ENCODE measurements around the gene ITPR1. TPM values are rescaled to one million over a fixed set of nuclear protein-coding genes. Genes with fewer than 3 reads are reported as not detected.

The ITPR1 gene
- total and polyA plus RNA-seq, 2 of the 4 experiments (the other 2 are of a cell fraction) = 1.8 to 5.7 TPM

- no peak overlapping the region for H2BK15ac ChIP-seq (ENCODE audit: low read depth, low read length)
- in situ Hi-C loops (cut with MboI; ENCODE audit: low sequenced_read_pairs) (no loop called here), dilution Hi-C loops (cut with HindIII; ENCODE audit: low sequenced_read_pairs, unreplicated experiment) (no loop called here), intact Hi-C loops (cut with micrococcal nuclease) (no loop called here)
- no peak overlapping the region for H4K5ac ChIP-seq (ENCODE audit: low read depth, low read length)
- no peaks in the 10 kb centered on the region for H3K79me1 ChIP-seq (ENCODE audit: low read depth in 1 of 2, low read length in 2 of 2)
- no peak overlapping the region for H2BK5ac ChIP-seq (ENCODE audit: low read depth, low read length, poor library complexity, severe bottlenecking)
- no peak for TF ChIP-seq NFE2L2 (IDR thresholded peaks at IDR 0.05; ENCODE audit: low read depth, low read length)
- no peak for TF ChIP-seq SMC3 (IDR thresholded peaks at IDR 0.05; ENCODE audit: low read depth, low read length)
- TF ChIP-seq RAD21 (IDR thresholded peaks at IDR 0.05; ENCODE audit: low read length) = no peak
- TF ChIP-seq MAFK (IDR thresholded peaks at IDR 0.05; ENCODE audit: low read depth, low read length) = no peak
- TF ChIP-seq CEBPB (IDR thresholded peaks at IDR 0.05; ENCODE audit: low read depth, low read length) = no peak
- TF ChIP-seq, protein P1, sequence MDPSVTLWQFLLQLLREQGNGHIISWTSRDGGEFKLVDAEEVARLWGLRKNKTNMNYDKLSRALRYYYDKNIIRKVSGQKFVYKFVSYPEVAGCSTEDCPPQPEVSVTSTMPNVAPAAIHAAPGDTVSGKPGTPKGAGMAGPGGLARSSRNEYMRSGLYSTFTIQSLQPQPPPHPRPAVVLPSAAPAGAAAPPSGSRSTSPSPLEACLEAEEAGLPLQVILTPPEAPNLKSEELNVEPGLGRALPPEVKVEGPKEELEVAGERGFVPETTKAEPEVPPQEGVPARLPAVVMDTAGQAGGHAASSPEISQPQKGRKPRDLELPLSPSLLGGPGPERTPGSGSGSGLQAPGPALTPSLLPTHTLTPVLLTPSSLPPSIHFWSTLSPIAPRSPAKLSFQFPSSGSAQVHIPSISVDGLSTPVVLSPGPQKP (IDR thresholded peaks at IDR 0.05; ENCODE audit: borderline replicate concordance, low read depth, low read length) = no peak
- no peak for TF ChIP-seq MXI1 (IDR thresholded peaks at IDR 0.05; ENCODE audit: borderline replicate concordance, low read depth, low read length)
- TF ChIP-seq FOS (IDR thresholded peaks at IDR 0.05; ENCODE audit: low read depth, low read length) = no peak
- TF ChIP-seq, protein P2, sequence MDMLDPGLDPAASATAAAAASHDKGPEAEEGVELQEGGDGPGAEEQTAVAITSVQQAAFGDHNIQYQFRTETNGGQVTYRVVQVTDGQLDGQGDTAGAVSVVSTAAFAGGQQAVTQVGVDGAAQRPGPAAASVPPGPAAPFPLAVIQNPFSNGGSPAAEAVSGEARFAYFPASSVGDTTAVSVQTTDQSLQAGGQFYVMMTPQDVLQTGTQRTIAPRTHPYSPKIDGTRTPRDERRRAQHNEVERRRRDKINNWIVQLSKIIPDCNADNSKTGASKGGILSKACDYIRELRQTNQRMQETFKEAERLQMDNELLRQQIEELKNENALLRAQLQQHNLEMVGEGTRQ (IDR thresholded peaks at IDR 0.05; ENCODE audit: low read depth, low read length) = no peak
- no peak for TF ChIP-seq MAZ (IDR thresholded peaks at IDR 0.05; ENCODE audit: borderline replicate concordance, low read depth, low read length)
- no peak for TF ChIP-seq CHD1 (IDR thresholded peaks at IDR 0.05; ENCODE audit: low read depth, low read length)
- TF ChIP-seq RCOR1 (IDR thresholded peaks at IDR 0.05; ENCODE audit: insufficient replicate concordance, low read length) = no peak
- TF ChIP-seq POLR2A (IDR thresholded peaks at IDR 0.05; ENCODE audit: low read depth, low read length) = no peak
- no peak for TF ChIP-seq RFX5 (IDR thresholded peaks at IDR 0.05; ENCODE audit: low read depth, low read length)
- H4K8ac ChIP-seq (ENCODE audit: low read depth in 2 of 2, low read length in 2 of 2) = no peak overlapping the region
- no peak overlapping the region for H3K23ac ChIP-seq (ENCODE audit: low read depth, low read length)
- H2BK20ac ChIP-seq (ENCODE audit: low read depth, low read length) = no peak overlapping the region
- H3K27me3 ChIP-seq (ENCODE audit: control insufficient read depth, insufficient read depth, low read length) = peaks cover 19% of the 10 kb centered on the region
- ATAC-seq (ENCODE audit: low read depth) = no peak
- no peak overlapping the region for H3K27ac ChIP-seq (ENCODE audit: insufficient read depth, low read length)
- H2AK5ac ChIP-seq (ENCODE audit: low read depth, low read length) = no peak overlapping the region
- H3K9ac ChIP-seq (ENCODE audit: low read depth, low read length) = no peak overlapping the region
- H3K36me3 ChIP-seq (ENCODE audit: control insufficient read depth, insufficient read depth, low read length) = no peaks in the 10 kb centered on the region
- H4K91ac ChIP-seq (ENCODE audit: insufficient read depth, low read depth, low read length) = no peak overlapping the region
- no peak overlapping the region for H3K18ac ChIP-seq (ENCODE audit: low read depth, low read length)
- H3K4ac ChIP-seq (ENCODE audit: low read depth, low read length) = no peak overlapping the region
- no peak overlapping the region for H3K14ac ChIP-seq (replicated peaks; ENCODE audit: low read depth, low read length)
- H3K9me1 ChIP-seq (ENCODE audit: insufficient read depth, low read length) = no peaks in the 10 kb centered on the region
- POLR2A ChIA-PET (ENCODE audit: unreplicated experiment) = no interaction called here
- H2AFZ ChIP-seq (replicated peaks; ENCODE audit: low read length, poor library complexity) = no peak overlapping the region
- no peak overlapping the region for H2BK120ac ChIP-seq (ENCODE audit: low read depth, low read length)
- H3K4me1 ChIP-seq (ENCODE audit: control insufficient read depth, insufficient read depth, low read length) = peaks cover 4% of the 10 kb centered on the region
- H3K56ac ChIP-seq (ENCODE audit: extremely low read depth, insufficient read depth, low read length) = no peak overlapping the region
- no peak overlapping the region for H2AK9ac ChIP-seq (replicated peaks; ENCODE audit: low read depth, low read length, poor library complexity)
- no peaks in the 10 kb centered on the region for H4K20me1 ChIP-seq (ENCODE audit: insufficient read depth, low read length)
- CTCF ChIA-PET = interaction anchor here (0.5 kb wide), 1 partner anchor 62 kb away, joined by 3 read pairs; no protein-coding TSS in a partner anchor
- H3K4me2 ChIP-seq (ENCODE audit: low read depth, low read length) = no peak overlapping the region
- 61% methylated on average over 2 of the region's 2 CpGs; no CpG with 5 or more reads in 1 of the 2 experiments for WGBS, 2 experiments (ENCODE audit: extremely low coverage in 2 of 2, insufficient read length in 1 of 2)
- H3K9me3 ChIP-seq (ENCODE audit: control insufficient read depth, insufficient read depth, low read length) = no peaks in the 10 kb centered on the region
- no TSS peak for BruUV-seq (replicated peaks)
- no peak for DNase-seq
- no peak overlapping the region for H3K4me3 ChIP-seq (ENCODE audit: insufficient read depth, low read depth, low read length)
These were observed 20.4 kb upstream of the ITPR1 start for GRCh38 chr3:4472766-4473165.
